B cell (primary cell): ENCODE data around the gene OPTN.

ENCODE experiments used
- CTCF ChIP-seq: fragments of 200-600 bp; IDR thresholded peaks from one replicate; pipeline ENCODE4 v1.8.0; 2022; ENCODE audit warnings: antibody characterized with exemption, mild to moderate bottlenecking
- EZH2 ChIP-seq: IDR thresholded peaks from 2 replicates; pipeline ENCODE4 v1.6.1; 2012; ENCODE audit warnings: borderline replicate concordance, low read depth, mild to moderate bottlenecking, moderate library complexity, low read length; ENCODE audit not compliant: insufficient read depth, poor library complexity, severe bottlenecking

DNA sequence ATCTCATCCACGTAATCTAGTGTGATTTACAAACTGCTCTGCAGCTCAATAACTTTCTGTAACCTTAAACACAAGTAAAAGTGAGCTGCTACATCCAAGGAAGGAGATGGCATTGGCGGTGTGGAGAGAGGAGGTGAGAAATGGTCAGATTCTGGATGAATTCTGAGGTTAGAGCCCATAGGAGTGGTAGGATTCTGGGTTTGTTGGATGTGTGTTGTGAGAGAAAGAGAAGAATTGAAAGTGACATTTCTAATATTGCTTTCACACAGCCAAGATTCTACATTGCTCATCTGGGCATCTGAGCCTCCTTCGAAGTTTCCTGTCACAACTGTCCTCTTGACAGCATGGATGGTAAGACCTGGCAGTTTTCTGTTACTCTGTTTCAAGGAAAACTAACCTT lies 63.9 kb downstream of the OPTN start:
- TF ChIP-seq CTCF (no peak), EZH2 (no peak)
